Neural progenitor cell (in vitro differentiated cells): ENCODE measurements around the gene TYW5. TPM values are rescaled to one million over a fixed set of nuclear protein-coding genes. Genes with fewer than 3 reads are reported as not detected.

Experiments
- DNase-seq: peaks from one replicate; pipeline ENCODE4 v3.0.0-alpha.2; 2016; ENCODE audit warnings: low spot score
- H2AFZ ChIP-seq: fragments of 200-600 bp; sonication (generic); replicated peaks from 2 replicates; pipeline ENCODE4 v1.6.1; 2016; ENCODE audit warnings: antibody characterized with exemption
- H3F3A ChIP-seq: fragments of 200-600 bp; sonication (generic); 2 replicates; pipeline ENCODE4 v1.6.1; 2016; ENCODE audit warnings: antibody characterized with exemption, low read depth
- H3K27ac ChIP-seq: fragments of 200-600 bp; sonication (generic); 2 replicates; pipeline ENCODE4 v1.5.1; 2016; ENCODE audit warnings: mild to moderate bottlenecking
- H3K27me3 ChIP-seq: fragments of 200-600 bp; sonication (generic); 2 replicates; pipeline ENCODE4 v1.6.1; 2016; ENCODE audit warnings: mild to moderate bottlenecking, moderate library complexity
- H3K36me3 ChIP-seq: fragments of 200-600 bp; sonication (generic); 2 replicates; pipeline ENCODE4 v1.5.1; 2016
- H3K4me1 ChIP-seq: fragments of 200-600 bp; sonication (generic); 2 replicates; pipeline ENCODE4 v1.6.1; 2016; ENCODE audit warnings: mixed run types
- H3K4me2 ChIP-seq: fragments of 200-600 bp; sonication (generic); 2 replicates; pipeline ENCODE4 v1.6.1; 2016
- H3K4me3 ChIP-seq: fragments of 200-600 bp; sonication (generic); 2 replicates; pipeline ENCODE4 v1.5.1; 2016
- H3K79me2 ChIP-seq: fragments of 200-600 bp; sonication (generic); 2 replicates; pipeline ENCODE4 v1.6.1; 2016; ENCODE audit warnings: low read depth
- H3K9ac ChIP-seq: fragments of 200-600 bp; sonication (generic); 2 replicates; pipeline ENCODE4 v1.6.1; 2016
- H3K9me3 ChIP-seq: fragments of 200-600 bp; sonication (generic); 2 replicates; pipeline ENCODE4 v1.5.1; 2016; ENCODE audit warnings: low read depth
- H4K20me1 ChIP-seq: fragments of 200-600 bp; sonication (generic); 2 replicates; pipeline ENCODE4 v1.6.1; 2016; ENCODE audit warnings: low read depth
- H3K27ac Mint-ChIP-seq: 3 replicates; pipeline ENCODE4 v1.8.0; 2021; ENCODE audit warnings: mixed read lengths
- H3K27me3 Mint-ChIP-seq: 2 replicates; pipeline ENCODE4 v1.8.0; 2022; ENCODE audit warnings: low read depth, mild to moderate bottlenecking, inconsistent platforms, moderate library complexity, mixed read lengths; ENCODE audit not compliant: insufficient read depth
- H3K36me3 Mint-ChIP-seq: 3 replicates; pipeline ENCODE4 v1.8.0; 2021; ENCODE audit warnings: mixed read lengths
- H3K4me1 Mint-ChIP-seq: 3 replicates; pipeline ENCODE4 v1.8.0; 2021; ENCODE audit warnings: mixed read lengths
- H3K4me3 Mint-ChIP-seq: 3 replicates; pipeline ENCODE4 v1.8.0; 2021; ENCODE audit warnings: mild to moderate bottlenecking, moderate library complexity, mixed read lengths
- H3K9me3 Mint-ChIP-seq: 3 replicates; pipeline ENCODE4 v1.8.0; 2020; ENCODE audit warnings: mixed read lengths
- CTCF ChIP-seq: fragments of 200-600 bp; sonication (generic); IDR thresholded peaks from 2 replicates; pipeline ENCODE4 v1.5.1; 2017; ENCODE audit warnings: antibody characterized with exemption, mild to moderate bottlenecking
- EZH2 ChIP-seq: fragments of 200-600 bp; sonication (generic); IDR thresholded peaks from 2 replicates; pipeline ENCODE4 v1.6.1; 2017; ENCODE audit warnings: antibody characterized with exemption, mild to moderate bottlenecking, moderate library complexity
- EZH2phosphoT487 ChIP-seq: fragments of 200-600 bp; sonication (generic); IDR thresholded peaks from 2 replicates; pipeline ENCODE4 v1.6.1; 2017; ENCODE audit warnings: antibody characterized with exemption
- total RNA-seq: library from RNA; depleted of rRNA; stranded (reverse); fragments of >200 nt; gene quantifications from 2 replicates; pipeline ENCODE4 v1.2.3, GENCODE V29; 2015; ENCODE audit warnings: low replicate concordance

The TYW5 gene
- total RNA-seq, 1 donor from 2014 or later, result 25.0 TPM

GRCh38 chr2:199901942-199902341, 53.3 kb downstream of the TYW5 start:
- Mint-ChIP-seq H3K4me1 (no peaks in the 10 kb centered on the region), H3K36me3 (no peaks in the 10 kb centered on the region), H3K27me3 (peaks cover 2% of the 10 kb centered on the region), H3K27ac (no peak overlapping the region), H3K4me3 (no peak overlapping the region), H3K9me3 (no peaks in the 10 kb centered on the region)
- TF ChIP-seq EZH2phosphoT487, result no peak
- no peak for TF ChIP-seq EZH2
- TF ChIP-seq CTCF, result no peak
- Histone ChIP-seq H3K79me2 (no peaks in the 10 kb centered on the region), H3K4me2 (no peak overlapping the region), H4K20me1 (no peaks in the 10 kb centered on the region), H3K27me3 (no peaks in the 10 kb centered on the region), H3K27ac (no peak overlapping the region), H3K4me1 (no peaks in the 10 kb centered on the region), H3K4me3 (no peak overlapping the region), H3K36me3 (no peaks in the 10 kb centered on the region), H2AFZ (no peak overlapping the region), H3K9ac (no peak overlapping the region), H3K9me3 (no peaks in the 10 kb centered on the region), H3F3A (no peaks in the 10 kb centered on the region)
- no peak for DNase-seq

GRCh38 chr2:199896617-199897016, 58.7 kb downstream of the TYW5 start:
- TF ChIP-seq CTCF, result no peak
- TF ChIP-seq EZH2, result no peak
- no peak for TF ChIP-seq EZH2phosphoT487
- peaks cover 10% of the 10 kb centered on the region for H3K4me1 Mint-ChIP-seq
- Histone ChIP-seq H3K27me3 (no peaks in the 10 kb centered on the region), H3K4me1 (peaks cover 23% of the 10 kb centered on the region), H3K4me2 (no peak overlapping the region), H3K79me2 (no peaks in the 10 kb centered on the region), H3F3A (no peaks in the 10 kb centered on the region), H2AFZ (no peak overlapping the region), H4K20me1 (no peaks in the 10 kb centered on the region), H3K27ac (no peak overlapping the region), H3K36me3 (no peaks in the 10 kb centered on the region), H3K4me3 (no peak overlapping the region), H3K9ac (no peak overlapping the region), H3K9me3 (no peaks in the 10 kb centered on the region)
- H3K9me3 Mint-ChIP-seq, result peaks cover 3% of the 10 kb centered on the region
- H3K36me3 Mint-ChIP-seq, result no peaks in the 10 kb centered on the region
- no peaks in the 10 kb centered on the region for H3K27me3 Mint-ChIP-seq
- no peak overlapping the region for H3K4me3 Mint-ChIP-seq
- H3K27ac Mint-ChIP-seq, result no peak overlapping the region
- no peak for DNase-seq

GRCh38 chr2:199895406-199895805, 59.9 kb downstream of the TYW5 start:
- peaks cover 10% of the 10 kb centered on the region for H3K4me1 Mint-ChIP-seq
- Histone ChIP-seq H3K9ac (no peak overlapping the region), H2AFZ (no peak overlapping the region), H3K4me2 (no peak overlapping the region), H3K4me3 (no peak overlapping the region), H3K9me3 (no peaks in the 10 kb centered on the region), H3K27me3 (no peaks in the 10 kb centered on the region), H3K4me1 (peaks cover 23% of the 10 kb centered on the region), H3K27ac (no peak overlapping the region), H3K36me3 (no peaks in the 10 kb centered on the region), H3F3A (no peaks in the 10 kb centered on the region), H3K79me2 (no peaks in the 10 kb centered on the region), H4K20me1 (no peaks in the 10 kb centered on the region)
- H3K4me3 Mint-ChIP-seq, result no peak overlapping the region
- no peak overlapping the region for H3K27ac Mint-ChIP-seq
- H3K36me3 Mint-ChIP-seq, result no peaks in the 10 kb centered on the region
- no peak for TF ChIP-seq CTCF
- H3K9me3 Mint-ChIP-seq, result peaks cover 3% of the 10 kb centered on the region
- H3K27me3 Mint-ChIP-seq, result no peaks in the 10 kb centered on the region
- no peak for DNase-seq
